Endothelial cell of umbilical vein (primary cell): ENCODE data around the gene GNAO1. TPM values are rescaled to one million over a fixed set of nuclear protein-coding genes. Genes with fewer than 3 reads are reported as not detected.

Experiments used
- BruUV-seq: library from RNA; stranded (reverse); fragments of 400-500 nt; replicated peaks from 2 replicates; lab custom pipeline; 2021; lab: Mats Ljungman, UMichigan
- CTCF ChIA-PET: fragments of 300-600, 350-600 bp; sonication (Branson Sonifier 250); formaldehyde crosslinking; loops from one replicate; lab custom pipeline; 2021; ENCODE audit warnings: antibody characterized with exemption, inconsistent platforms; lab: Charles Lee
- POLR2A ChIA-PET: fragments of 300-600, 350-600 bp; sonication (Branson Sonifier 250); formaldehyde crosslinking; loops from one replicate; lab custom pipeline; 2021; ENCODE audit warnings: antibody characterized with exemption, inconsistent platforms; lab: Charles Lee
- DNase-seq: peaks from one replicate; pipeline ENCODE4 v3.0.0-alpha.2; 2011; ENCODE audit warnings: low read depth, low spot score
- FAIRE-seq: peaks from 2 replicates; lab custom pipeline; 2011; peaks lifted over from hg19 to GRCh38; lab: Jason Lieb, UNC
- H2AFZ ChIP-seq: 2 replicates; pipeline ENCODE4 v1.6.0; 2012; ENCODE audit warnings: low read depth, low read length, control low read depth, inconsistent platforms
- H3K27ac ChIP-seq: 2 replicates; pipeline ENCODE4 v1.5.1; 2011; ENCODE audit warnings: low read depth, mild to moderate bottlenecking, control low read depth, low read length, moderate library complexity; ENCODE audit not compliant: insufficient read depth
- H3K27me3 ChIP-seq, 2 experiments: 2 replicates each; pipeline versions ENCODE4 v1.6.0 to v1.6.1; 2011; ENCODE audit warnings: low read length in 2 of 2, mixed read lengths in 1 of 2; ENCODE audit not compliant: control insufficient read depth in 2 of 2, insufficient read depth in 2 of 2
- H3K36me3 ChIP-seq, 2 experiments: 2 replicates in 1 of 2; 3 replicates in 1 of 2; pipeline ENCODE4 v1.5.1; 2011; ENCODE audit warnings: low read length in 2 of 2, mild to moderate bottlenecking in 1 of 2, moderate library complexity in 1 of 2; ENCODE audit not compliant: control insufficient read depth in 2 of 2, insufficient read depth in 2 of 2; ENCODE audit errors: extremely low read depth in 1 of 2
- H3K4me1 ChIP-seq: 3 replicates; pipeline ENCODE4 v1.5.1; 2011; ENCODE audit warnings: mild to moderate bottlenecking, low read length; ENCODE audit not compliant: control insufficient read depth, insufficient read depth; ENCODE audit errors: extremely low read depth
- H3K4me2 ChIP-seq: 2 replicates; pipeline ENCODE4 v1.6.1; 2011; ENCODE audit warnings: low read length, control low read depth, mixed read lengths; ENCODE audit not compliant: insufficient read depth
- H3K4me3 ChIP-seq, 3 experiments: fragments of 200-600 bp in 1 of 3; sonication (generic), shearing (Covaris generic) in 1 of 3; replicated peaks in 1 of 3; 2 replicates each; pipeline ENCODE4 v1.5.1; 2011 to 2016; ENCODE audit warnings: control low read depth in 3 of 3, low read length in 3 of 3, mild to moderate bottlenecking in 2 of 3, inconsistent platforms in 1 of 3, low read depth in 1 of 3, moderate library complexity in 1 of 3; ENCODE audit not compliant: insufficient read depth in 1 of 3
- H3K79me2 ChIP-seq: 2 replicates; pipeline ENCODE4 v1.6.0; 2012; ENCODE audit warnings: low read length, inconsistent platforms; ENCODE audit not compliant: control insufficient read depth, insufficient read depth
- H3K9ac ChIP-seq: replicated peaks from 2 replicates; pipeline ENCODE3; 2011; ENCODE audit warnings: low read length, control low read depth; ENCODE audit not compliant: insufficient read depth; ENCODE audit errors: extremely low read depth
- H3K9me1 ChIP-seq: replicated peaks from 3 replicates; pipeline ENCODE4 v1.6.0; 2011; ENCODE audit warnings: mild to moderate bottlenecking, low read length; ENCODE audit not compliant: control insufficient read depth, insufficient read depth; ENCODE audit errors: extremely low read depth
- H3K9me3 ChIP-seq: replicated peaks from 2 replicates; pipeline ENCODE4 v1.5.1; 2012; ENCODE audit warnings: low read length, inconsistent platforms; ENCODE audit not compliant: control insufficient read depth, insufficient read depth
- H4K20me1 ChIP-seq: replicated peaks from 2 replicates; pipeline ENCODE3; 2011; ENCODE audit warnings: mild to moderate bottlenecking, low read length; ENCODE audit not compliant: control insufficient read depth, insufficient read depth; ENCODE audit errors: extremely low read depth
- CTCF ChIP-seq, 2 donors: IDR thresholded peaks; 1 replicate in 1 of 2; 2 replicates in 1 of 2; pipeline ENCODE4 v1.5.1; 2011; ENCODE audit warnings: low read length in 2 of 2, mild to moderate bottlenecking in 2 of 2, moderate library complexity in 2 of 2, control low read depth in 1 of 2, inconsistent platforms in 1 of 2, low read depth in 1 of 2; ENCODE audit not compliant: insufficient read depth in 1 of 2; ENCODE audit errors: extremely low read depth in 1 of 2
- EZH2 ChIP-seq: IDR thresholded peaks from 2 replicates; pipeline ENCODE4 v1.6.1; 2012; ENCODE audit warnings: borderline replicate concordance, low read depth, mild to moderate bottlenecking, moderate library complexity, low read length, inconsistent platforms; ENCODE audit not compliant: severe bottlenecking
- FOS ChIP-seq: IDR thresholded peaks from 2 replicates; pipeline ENCODE4 v1.6.1; 2011; ENCODE audit warnings: mild to moderate bottlenecking, low read length, moderate library complexity, borderline replicate concordance; ENCODE audit not compliant: insufficient read depth
- GATA2 ChIP-seq: IDR thresholded peaks from 2 replicates; pipeline ENCODE4 v1.7.0; 2011; ENCODE audit warnings: low read depth, mild to moderate bottlenecking, moderate library complexity, mixed read lengths, low read length; ENCODE audit not compliant: insufficient read length, insufficient read depth
- JUN ChIP-seq: IDR thresholded peaks from 2 replicates; pipeline ENCODE4 v1.6.1; 2011; ENCODE audit warnings: borderline replicate concordance, low read depth; ENCODE audit not compliant: insufficient read length, insufficient read depth
- MAX ChIP-seq: IDR thresholded peaks from 2 replicates; pipeline ENCODE4 v1.6.1; 2011; ENCODE audit not compliant: insufficient read depth, insufficient read length
- MYC ChIP-seq: IDR thresholded peaks from one replicate; pipeline ENCODE4 v1.6.1; 2011; ENCODE audit warnings: mild to moderate bottlenecking, low read depth, low read length
- POLR2A ChIP-seq: IDR thresholded peaks from 2 replicates; pipeline ENCODE4 v1.6.1; 2012; ENCODE audit warnings: low read depth, mild to moderate bottlenecking, control low read depth, low read length
- POLR2AphosphoS5 ChIP-seq: IDR thresholded peaks from 2 replicates; pipeline ENCODE4 v1.6.1; 2012; ENCODE audit warnings: low read depth, mild to moderate bottlenecking, control low read depth, low read length, moderate library complexity; ENCODE audit not compliant: insufficient read depth
- dilution Hi-C: fragments of 300-500 bp; cut with MboI; formaldehyde crosslinking; loops from one replicate; pipeline ENCODE4 v1.15.0; 2019; ENCODE audit warnings: low sequenced_read_pairs; ENCODE audit not compliant: extremely low pct_ligation_motif_present
- intact Hi-C: fragments of 100-400 bp; cut with micrococcal nuclease; formaldehyde crosslinking; loops from one replicate; pipeline ENCODE4 v1.10.0; 2022
- polyA plus RNA-seq, 4 experiments: library from polyadenylated mRNA; depleted of rRNA in 3 of 4; stranded (reverse) in 3 of 4; unstranded in 1 of 4; fragments of >200 nt; gene quantifications; 2 replicates each; pipeline versions ENCODE4 v1.2.1 to v1.2.3, GENCODE V29; 2011 to 2012; ENCODE audit warnings: missing spikeins in 1 of 4
- total RNA-seq: library from RNA; stranded (reverse); gene quantifications from 2 replicates; pipeline ENCODE4 v1.2.3, GENCODE V29; 2021

The GNAO1 gene
- total and polyA plus RNA-seq, 2 donors (not counting 3 experiments of a cell fraction or from before 2014, with no cell fraction given): not detected

GRCh38 chr16:56227936-56228335, 36.6 kb downstream of the GNAO1 start:
- DNase-seq (no peak), FAIRE-seq (no peak)
- no peaks in the 10 kb centered on the region for H3K9me3 ChIP-seq
- H3K9ac ChIP-seq: no peak overlapping the region
- H3K27ac ChIP-seq: no peak overlapping the region
- BruUV-seq: no TSS peak
- no peak overlapping the region for H3K4me3 ChIP-seq
- intact Hi-C loops: no loop called here
- no peaks in the 10 kb centered on the region for H3K36me3 ChIP-seq
- no peak for TF ChIP-seq MYC
- no peak for TF ChIP-seq MAX
- no peak for TF ChIP-seq POLR2AphosphoS5
- TF ChIP-seq JUN: no peak
- TF ChIP-seq GATA2: no peak
- no peak for TF ChIP-seq CTCF (IDR thresholded peaks at IDR 0.05; ENCODE audit: extremely low read depth in 1 of 2, insufficient read depth in 1 of 2, low read depth in 1 of 2, low read length in 2 of 2)
- no peak for TF ChIP-seq POLR2A
- no peak for TF ChIP-seq FOS
- TF ChIP-seq EZH2: no peak
- H4K20me1 ChIP-seq: no peaks in the 10 kb centered on the region
- dilution Hi-C loops: no loop called here
- POLR2A ChIA-PET: no interaction called here
- CTCF ChIA-PET: no interaction called here
- H3K4me2 ChIP-seq: no peak overlapping the region
- H3K79me2 ChIP-seq: no peaks in the 10 kb centered on the region
- no peaks in the 10 kb centered on the region for H3K9me1 ChIP-seq
- H3K4me1 ChIP-seq: no peaks in the 10 kb centered on the region
- no peak overlapping the region for H2AFZ ChIP-seq
- no peaks in the 10 kb centered on the region for H3K27me3 ChIP-seq
